Measurements from ENCODE around the gene FBXO44.

- TF ChIP-seq, protein P1, sequence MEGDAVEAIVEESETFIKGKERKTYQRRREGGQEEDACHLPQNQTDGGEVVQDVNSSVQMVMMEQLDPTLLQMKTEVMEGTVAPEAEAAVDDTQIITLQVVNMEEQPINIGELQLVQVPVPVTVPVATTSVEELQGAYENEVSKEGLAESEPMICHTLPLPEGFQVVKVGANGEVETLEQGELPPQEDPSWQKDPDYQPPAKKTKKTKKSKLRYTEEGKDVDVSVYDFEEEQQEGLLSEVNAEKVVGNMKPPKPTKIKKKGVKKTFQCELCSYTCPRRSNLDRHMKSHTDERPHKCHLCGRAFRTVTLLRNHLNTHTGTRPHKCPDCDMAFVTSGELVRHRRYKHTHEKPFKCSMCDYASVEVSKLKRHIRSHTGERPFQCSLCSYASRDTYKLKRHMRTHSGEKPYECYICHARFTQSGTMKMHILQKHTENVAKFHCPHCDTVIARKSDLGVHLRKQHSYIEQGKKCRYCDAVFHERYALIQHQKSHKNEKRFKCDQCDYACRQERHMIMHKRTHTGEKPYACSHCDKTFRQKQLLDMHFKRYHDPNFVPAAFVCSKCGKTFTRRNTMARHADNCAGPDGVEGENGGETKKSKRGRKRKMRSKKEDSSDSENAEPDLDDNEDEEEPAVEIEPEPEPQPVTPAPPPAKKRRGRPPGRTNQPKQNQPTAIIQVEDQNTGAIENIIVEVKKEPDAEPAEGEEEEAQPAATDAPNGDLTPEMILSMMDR (IDR thresholded peaks at IDR 0.05; ENCODE audit: low read length), result no peak
- TF ChIP-seq EZH2 (IDR thresholded peaks at IDR 0.05; ENCODE audit: borderline replicate concordance, low read length), result no peak
Observed at GRCh38 chr1:11691928-11692711, 37.4 kb downstream of the FBXO44 start.
